A549 (cell line): ENCODE measurements around the gene STXBP2. TPM values are rescaled to one million over a fixed set of nuclear protein-coding genes. Genes with fewer than 3 reads are reported as not detected.
A peak's percentile ranks its signal among the peaks of the same experiment; 100 is the strongest.

ENCODE experiments used
- ATAC-seq, 2 experiments: fragments of 200-7000 bp in 1 of 2; fragments of >200 bp in 1 of 2; cut with Nextera tagmentation in 1 of 2; cut with Tn5 transposase in 1 of 2; 3 replicates each; pipeline versions ENCODE4 v1.8.0 to v1.9.1; 2018 to 2020; ENCODE audit warnings: mild to moderate bottlenecking in 1 of 2, moderate library complexity in 1 of 2
- CTCF ChIA-PET: fragments of 300-600 bp; sonication (Branson Sonifier 250); formaldehyde crosslinking; extraction: SDS; loops from one replicate; lab custom pipeline; 2021; ENCODE audit warnings: antibody characterized with exemption, inconsistent platforms; lab: Yijun Ruan, JAX
- POLR2A ChIA-PET: fragments of 350-600 bp; formaldehyde crosslinking; extraction: SDS; loops from one replicate; lab custom pipeline; 2021; ENCODE audit warnings: antibody characterized with exemption, inconsistent platforms; lab: Yijun Ruan, JAX
- DNase-seq, 2 experiments: peaks; one replicate each; pipeline versions ENCODE4 v3.0.0 to v3.0.0-alpha.2; 2011 to 2016; ENCODE audit warnings: low read depth in 1 of 2, low spot score in 1 of 2
- FAIRE-seq: peaks from 2 replicates; lab custom pipeline; 2011; peaks lifted over from hg19 to GRCh38; lab: Jason Lieb, UNC
- H3K27ac ChIP-seq, 2 experiments: fragments of >200 bp; sonication (Bioruptor Twin); formaldehyde crosslinking; 3 replicates each; pipeline ENCODE4 v1.5.1; 2016 to 2017
- H3K4me1 ChIP-seq: fragments of >200 bp; sonication (Bioruptor Twin); formaldehyde crosslinking; 3 replicates; pipeline ENCODE4 v1.6.1; 2016
- H3K4me2 ChIP-seq: fragments of >200 bp; sonication (Bioruptor Twin); formaldehyde crosslinking; 3 replicates; pipeline ENCODE4 v1.6.1; 2016
- H3K4me3 ChIP-seq: fragments of >200 bp; sonication (Bioruptor Twin); formaldehyde crosslinking; 3 replicates; pipeline ENCODE4 v1.5.1; 2016
- H3K9me3 ChIP-seq: fragments of >200 bp; sonication (Bioruptor Twin); formaldehyde crosslinking; 3 replicates; pipeline ENCODE4 v1.6.1; 2016
- CBX8 ChIP-seq: fragments of 200-600 bp; sonication (generic); IDR thresholded peaks from 2 replicates; pipeline ENCODE4 v1.6.1; 2016
- CEBPB ChIP-seq, 2 experiments: fragments of >200 bp in 1 of 2; sonication (Bioruptor Twin) in 1 of 2; formaldehyde crosslinking in 1 of 2; IDR thresholded peaks; 2 replicates each; pipeline ENCODE4 v1.6.1; 2012 to 2016
- CHD2 ChIP-seq: fragments of 150-350 bp; IDR thresholded peaks from 2 replicates; pipeline ENCODE4 v1.6.1; 2014; ENCODE audit warnings: low read length; ENCODE audit not compliant: partially characterized antibody
- EHMT2 ChIP-seq: fragments of 200-600 bp; sonication (generic); IDR thresholded peaks from 2 replicates; pipeline ENCODE4 v1.6.1; 2016; ENCODE audit warnings: antibody characterized with exemption, low read depth, mild to moderate bottlenecking, moderate library complexity
- EP300 ChIP-seq, 2 experiments: fragments of >200 bp; sonication (Bioruptor Twin); formaldehyde crosslinking; IDR thresholded peaks; 2 replicates in 1 of 2; 3 replicates in 1 of 2; pipeline ENCODE4 v1.6.1; 2016 to 2017
- FOSB ChIP-seq: fragments of 250-450 bp; sonication (Bioruptor Pico); IDR thresholded peaks from 2 replicates; pipeline ENCODE4 v1.5.0; 2020; ENCODE audit warnings: mild to moderate bottlenecking, moderate library complexity
- GATA3 ChIP-seq: IDR thresholded peaks from 2 replicates; pipeline ENCODE4 v1.6.1; 2012; ENCODE audit warnings: borderline replicate concordance
- HEYL ChIP-seq: fragments of 250-450 bp; sonication (Bioruptor Pico); IDR thresholded peaks from 2 replicates; pipeline ENCODE4 v1.8.0; 2021; ENCODE audit warnings: mild to moderate bottlenecking, moderate library complexity
- HOXB5 ChIP-seq: fragments of 250-450 bp; sonication (Bioruptor Pico); IDR thresholded peaks from 2 replicates; pipeline ENCODE4 v1.5.0; 2020; ENCODE audit warnings: mild to moderate bottlenecking, moderate library complexity
- JUN ChIP-seq, 2 experiments: fragments of >200 bp; sonication (Bioruptor Twin); formaldehyde crosslinking; IDR thresholded peaks; 2 replicates in 1 of 2; 3 replicates in 1 of 2; pipeline ENCODE4 v1.6.1; 2016 to 2017
- JUNB ChIP-seq: fragments of >200 bp; sonication (Bioruptor Twin); formaldehyde crosslinking; IDR thresholded peaks from 2 replicates; pipeline ENCODE4 v1.6.1; 2016
- KDM5A ChIP-seq: fragments of 200-600 bp; sonication (generic); IDR thresholded peaks from 2 replicates; pipeline ENCODE4 v1.6.1; 2016; ENCODE audit warnings: antibody characterized with exemption, mild to moderate bottlenecking
- MAZ ChIP-seq: fragments of 150-350 bp; IDR thresholded peaks from 2 replicates; pipeline ENCODE4 v1.6.1; 2014; ENCODE audit warnings: antibody characterized with exemption, low read depth, low read length, borderline replicate concordance
- MYC ChIP-seq: IDR thresholded peaks from 2 replicates; pipeline ENCODE4 v1.6.1; 2012; ENCODE audit warnings: mild to moderate bottlenecking, inconsistent platforms, low read length, improper control_type of control experiment, borderline replicate concordance
- NPAS2 ChIP-seq: fragments of 250-450 bp; sonication (Bioruptor Pico); IDR thresholded peaks from 2 replicates; pipeline ENCODE4 v1.8.0; 2022; ENCODE audit warnings: mild to moderate bottlenecking, moderate library complexity, borderline replicate concordance
- NR3C1 ChIP-seq: fragments of >200 bp; sonication (Bioruptor Twin); formaldehyde crosslinking; IDR thresholded peaks from 3 replicates; pipeline ENCODE4 v1.6.1; 2017
- PHF8 ChIP-seq: fragments of 200-600 bp; sonication (generic); IDR thresholded peaks from 2 replicates; pipeline ENCODE4 v1.6.1; 2016; ENCODE audit warnings: low read depth, mild to moderate bottlenecking, antibody characterized with exemption, moderate library complexity, borderline replicate concordance
- POLR2A ChIP-seq: IDR thresholded peaks from 2 replicates; pipeline ENCODE4 v1.6.1; 2012; ENCODE audit warnings: mild to moderate bottlenecking, low read length
- POLR2AphosphoS2 ChIP-seq: conservative IDR thresholded peaks from 2 replicates; pipeline ENCODE4 v1.6.1; 2012; ENCODE audit warnings: low read length, improper control_type of control experiment, inconsistent platforms
- RCOR1 ChIP-seq: fragments of 150-350 bp; IDR thresholded peaks from 2 replicates; pipeline ENCODE4 v1.6.1; 2014; ENCODE audit warnings: antibody characterized with exemption, low read length, low read depth
- RNF2 ChIP-seq: fragments of 200-600 bp; sonication (generic); IDR thresholded peaks from 2 replicates; pipeline ENCODE4 v1.6.1; 2016; ENCODE audit warnings: low read depth, mild to moderate bottlenecking, antibody characterized with exemption, moderate library complexity, borderline replicate concordance
- SREBF2 ChIP-seq: fragments of 450-650 bp; IDR thresholded peaks from 2 replicates; pipeline ENCODE4 v1.6.1; 2014; ENCODE audit warnings: mild to moderate bottlenecking, moderate library complexity
- ZC3H11A ChIP-seq: fragments of 450-650 bp; IDR thresholded peaks from 2 replicates; pipeline ENCODE4 v1.6.1; 2014; ENCODE audit warnings: antibody characterized with exemption, mild to moderate bottlenecking
- ZSCAN20 ChIP-seq: fragments of 250-450 bp; sonication (Bioruptor Pico); IDR thresholded peaks from 2 replicates; pipeline ENCODE4 v1.8.0; 2022; ENCODE audit warnings: mild to moderate bottlenecking, moderate library complexity
- WGBS: methylation state at CpG from one replicate; pipeline ENCODE4 v1.1.6; 2017; ENCODE audit errors: missing lambda C conversion rate; 5-methylcytosine and 5-hydroxymethylcytosine counted together
- polyA plus RNA-seq, 4 experiments: library from polyadenylated mRNA; depleted of rRNA in 3 of 4; stranded (reverse); fragments of >200 nt; fragmentation: RNase III in 1 of 4; extraction: RNeasy Plus Mini Kit Qiagen cat#74134 plus additional on column Dnase treatment in 1 of 4; gene quantifications; 2 replicates in 3 of 4; 3 replicates in 1 of 4; pipeline ENCODE4 v1.2.3, GENCODE V29; 2011 to 2017
- TF ChIP-seq, protein P1 (sequence below): fragments of 250-450 bp; sonication (Bioruptor Pico); IDR thresholded peaks from 2 replicates; pipeline ENCODE4 v1.5.0; 2020; ENCODE audit warnings: low read depth, mild to moderate bottlenecking, moderate library complexity
- TF ChIP-seq, protein P2 (sequence below): IDR thresholded peaks from 2 replicates; pipeline ENCODE4 v1.6.1; 2012
- TF ChIP-seq, protein P3 (sequence below): fragments of 250-450 bp; sonication (Bioruptor Pico); IDR thresholded peaks from 2 replicates; pipeline ENCODE4 v1.5.0; 2021; ENCODE audit warnings: mild to moderate bottlenecking, moderate library complexity, borderline replicate concordance
- TF ChIP-seq, protein P4 (sequence below): IDR thresholded peaks from 2 replicates; pipeline ENCODE4 v1.6.1; 2012; ENCODE audit warnings: low read depth, borderline replicate concordance

The STXBP2 gene
- polyA plus RNA-seq, 2 of the 4 experiments (the other 2 are of a cell fraction): 41.4 to 47.2 TPM

GRCh38 chr19:7627166-7627565, 9.7 kb upstream of the STXBP2 start:
- TF ChIP-seq GATA3 (no peak), CHD2 (no peak), NR3C1 (no peak), EP300 (IDR thresholded peaks at IDR 0.05) (no peak), JUN (IDR thresholded peaks at IDR 0.05) (no peak), MAZ (no peak), NPAS2 (no peak), EHMT2 (no peak), PHF8 (no peak), CEBPB (IDR thresholded peaks at IDR 0.05) (no peak), RCOR1 (no peak), JUNB (no peak), POLR2A (no peak), POLR2AphosphoS2 (no peak)
- TF ChIP-seq, protein P1, sequence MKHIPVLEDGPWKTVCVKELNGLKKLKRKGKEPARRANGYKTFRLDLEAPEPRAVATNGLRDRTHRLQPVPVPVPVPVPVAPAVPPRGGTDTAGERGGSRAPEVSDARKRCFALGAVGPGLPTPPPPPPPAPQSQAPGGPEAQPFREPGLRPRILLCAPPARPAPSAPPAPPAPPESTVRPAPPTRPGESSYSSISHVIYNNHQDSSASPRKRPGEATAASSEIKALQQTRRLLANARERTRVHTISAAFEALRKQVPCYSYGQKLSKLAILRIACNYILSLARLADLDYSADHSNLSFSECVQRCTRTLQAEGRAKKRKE (CRISPR knock-in tag): no peak
- TF ChIP-seq, all 56 proteins: peak for 0
- H3K27ac ChIP-seq: no peak overlapping the region
- CTCF ChIA-PET: no interaction called here

GRCh38 chr19:7628589-7629311, 8.2 kb upstream of the STXBP2 start:
- no peak for FAIRE-seq
- TF ChIP-seq RNF2: no peak
- TF ChIP-seq ZSCAN20 (CRISPR knock-in tag): no peak
- TF ChIP-seq HEYL (CRISPR knock-in tag): no peak
- ATAC-seq: no peak
- no peak for DNase-seq
- H3K4me1 ChIP-seq: peaks cover 14% of the 10 kb centered on the region; the same call in 1 of the 3 replicates
- CTCF ChIA-PET: interaction anchor here (1.1 to 1.6 kb wide), 2 partner anchors 24 to 52 kb away, joined by 3 to 5 read pairs; partner anchors contain the start of gene TRAPPC5
- H3K9me3 ChIP-seq: no peaks in the 10 kb centered on the region
- H3K4me3 ChIP-seq: peak overlapping the region; percentile 96
- peak overlapping the region; percentile 76 to 88 for H3K27ac ChIP-seq
- WGBS: 1% methylated on average over 15 of the region's 15 CpGs
- POLR2A ChIA-PET: interaction anchor here (1.0 to 1.1 kb wide), 3 partner anchors 16 to 39 kb away, joined by 3 to 4 read pairs (median 3); no protein-coding TSS in a partner anchor
- H3K4me2 ChIP-seq: peak overlapping the region; percentile 97

More at GRCh38 chr19:7627166-7627565, 9.7 kb upstream of the STXBP2 start:
- H3K9me3 ChIP-seq: no peaks in the 10 kb centered on the region
- DNase-seq: no peak
- H3K4me3 ChIP-seq: no peak overlapping the region
- peaks cover 14% of the 10 kb centered on the region; the same call in 1 of the 3 replicates for H3K4me1 ChIP-seq
- POLR2A ChIA-PET: no interaction called here
- no peak for ATAC-seq
- H3K4me2 ChIP-seq: no peak overlapping the region
- no peak for FAIRE-seq
- 96% methylated on average over 24 of the region's 24 CpGs for WGBS

- FAIRE-seq: no peak
- H3K9me3 ChIP-seq: no peaks in the 10 kb centered on the region
- ChIA-PET CTCF (interaction anchor here (0.6 to 2.4 kb wide), 4 partner anchors 23 to 314 kb away, joined by 3 to 7 read pairs (median 4); partner anchors contain the start of genes TIMM44 and TRAPPC5), POLR2A (interaction anchor here (0.5 to 1.1 kb wide), 6 partner anchors 10 to 132 kb away, joined by 3 to 4 read pairs (median 3); no protein-coding TSS in a partner anchor)
- H3K27ac ChIP-seq: peak within 1 kb of the TSS; percentile 88 to 90
- peak; percentile 97 to 98 for ATAC-seq
- peak; percentile 96 to 98 for DNase-seq
- H3K4me1 ChIP-seq: peaks cover 14% of the 10 kb centered on the region; the same call in 1 of the 3 replicates
- H3K4me3 ChIP-seq: peak within 1 kb of the TSS; percentile 96
- 0% methylated on average over 25 of the region's 40 CpGs for WGBS
- peak within 1 kb of the TSS; percentile 97 for H3K4me2 ChIP-seq
- TF ChIP-seq EHMT2 (no peak), FOSB (no peak), SREBF2 (no peak), HOXB5 (CRISPR knock-in tag) (no peak), NPAS2 (no peak), MYC (no peak), KDM5A (peak; percentile 97), POLR2AphosphoS2 (no peak), JUN (IDR thresholded peaks at IDR 0.05) (peak in 1 of 2 experiments; percentile 61; a peak in 2 of 5 replicates), ZC3H11A (no peak), CBX8 (no peak)
- TF ChIP-seq, protein P2, sequence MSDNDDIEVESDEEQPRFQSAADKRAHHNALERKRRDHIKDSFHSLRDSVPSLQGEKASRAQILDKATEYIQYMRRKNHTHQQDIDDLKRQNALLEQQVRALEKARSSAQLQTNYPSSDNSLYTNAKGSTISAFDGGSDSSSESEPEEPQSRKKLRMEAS: peak; percentile 55
- TF ChIP-seq, protein P3, sequence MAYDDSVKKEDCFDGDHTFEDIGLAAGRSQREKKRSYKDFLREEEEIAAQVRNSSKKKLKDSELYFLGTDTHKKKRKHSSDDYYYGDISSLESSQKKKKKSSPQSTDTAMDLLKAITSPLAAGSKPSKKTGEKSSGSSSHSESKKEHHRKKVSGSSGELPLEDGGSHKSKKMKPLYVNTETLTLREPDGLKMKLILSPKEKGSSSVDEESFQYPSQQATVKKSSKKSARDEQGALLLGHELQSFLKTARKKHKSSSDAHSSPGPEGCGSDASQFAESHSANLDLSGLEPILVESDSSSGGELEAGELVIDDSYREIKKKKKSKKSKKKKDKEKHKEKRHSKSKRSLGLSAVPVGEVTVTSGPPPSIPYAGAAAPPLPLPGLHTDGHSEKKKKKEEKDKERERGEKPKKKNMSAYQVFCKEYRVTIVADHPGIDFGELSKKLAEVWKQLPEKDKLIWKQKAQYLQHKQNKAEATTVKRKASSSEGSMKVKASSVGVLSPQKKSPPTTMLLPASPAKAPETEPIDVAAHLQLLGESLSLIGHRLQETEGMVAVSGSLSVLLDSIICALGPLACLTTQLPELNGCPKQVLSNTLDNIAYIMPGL: no peak
- TF ChIP-seq, protein P4, sequence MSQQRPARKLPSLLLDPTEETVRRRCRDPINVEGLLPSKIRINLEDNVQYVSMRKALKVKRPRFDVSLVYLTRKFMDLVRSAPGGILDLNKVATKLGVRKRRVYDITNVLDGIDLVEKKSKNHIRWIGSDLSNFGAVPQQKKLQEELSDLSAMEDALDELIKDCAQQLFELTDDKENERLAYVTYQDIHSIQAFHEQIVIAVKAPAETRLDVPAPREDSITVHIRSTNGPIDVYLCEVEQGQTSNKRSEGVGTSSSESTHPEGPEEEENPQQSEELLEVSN: no peak
- TF ChIP-seq, protein P1 (CRISPR knock-in tag): no peak
Measured at GRCh38 chr19:7629347-7630054, 7.4 kb upstream of the STXBP2 start, which contains the start of the genes PET100 and XAB2. PET100 (plus strand) TSS chr19:7629793; CDS start chr19:7629834, 41 bp downstream. XAB2 (minus strand) TSS chr19:7629545; CDS start chr19:7629527, 18 bp downstream.
